Smooth muscle cell (in vitro differentiated cells): ENCODE data around the gene AHCYL2. TPM values are rescaled to one million over a fixed set of nuclear protein-coding genes. Genes with fewer than 3 reads are reported as not detected.
"Not testable (repeated sequence)": the region's sequence is repeated elsewhere in the genome, so short reads cannot be mapped to it uniquely, and the experiment has no call there.

ENCODE experiments used
- DNase-seq: peaks from one replicate; lab custom pipeline; 2025; ENCODE audit not compliant: unreplicated experiment; lab: John Stamatoyannopoulos, UW
- H2AFZ ChIP-seq: fragments of 200-600 bp; sonication (generic); 2 replicates; pipeline ENCODE4 v1.6.0; 2016; ENCODE audit warnings: antibody characterized with exemption, low read depth, mild to moderate bottlenecking
- H3F3A ChIP-seq: fragments of 200-600 bp; sonication (generic); 2 replicates; pipeline ENCODE4 v1.6.0; 2017; ENCODE audit warnings: antibody characterized with exemption, low read depth
- H3K27ac ChIP-seq: fragments of 200-600 bp; sonication (generic); 2 replicates; pipeline ENCODE4 v1.5.1; 2016; ENCODE audit warnings: low read depth, mild to moderate bottlenecking
- H3K27me3 ChIP-seq: fragments of 200-600 bp; sonication (generic); 2 replicates; pipeline ENCODE4 v1.6.1; 2016; ENCODE audit warnings: low read depth, mild to moderate bottlenecking
- H3K36me3 ChIP-seq: fragments of 200-600 bp; sonication (generic); 2 replicates; pipeline ENCODE4 v1.5.1; 2016; ENCODE audit warnings: low read depth
- H3K4me1 ChIP-seq: fragments of 200-600 bp; sonication (generic); 2 replicates; pipeline ENCODE4 v1.5.1; 2016; ENCODE audit warnings: low read depth
- H3K4me2 ChIP-seq: fragments of 200-600 bp; sonication (generic); 2 replicates; pipeline ENCODE4 v1.6.0; 2016; ENCODE audit warnings: mild to moderate bottlenecking
- H3K4me3 ChIP-seq: fragments of 200-600 bp; sonication (generic); 2 replicates; pipeline ENCODE4 v1.5.1; 2016; ENCODE audit warnings: mild to moderate bottlenecking
- H3K79me2 ChIP-seq: fragments of 200-600 bp; sonication (generic); 2 replicates; pipeline ENCODE4 v1.6.0; 2016; ENCODE audit warnings: low read depth, mild to moderate bottlenecking
- H3K9ac ChIP-seq: fragments of 200-600 bp; sonication (generic); 2 replicates; pipeline ENCODE4 v1.6.0; 2016; ENCODE audit warnings: low read depth
- H3K9me3 ChIP-seq: fragments of 200-600 bp; sonication (generic); replicated peaks from 2 replicates; pipeline ENCODE4 v1.5.1; 2016; ENCODE audit warnings: low read depth
- H4K20me1 ChIP-seq: fragments of 200-600 bp; sonication (generic); 2 replicates; pipeline ENCODE4 v1.6.0; 2016; ENCODE audit warnings: low read depth
- WGBS: methylation state at CpG from one replicate; pipeline ENCODE4 v1.1.7; 2016; ENCODE audit warnings: low lambda C conversion rate; 5-methylcytosine and 5-hydroxymethylcytosine counted together
- polyA plus RNA-seq: library from polyadenylated mRNA; unstranded; fragments of >200 nt; fragmentation: Nextera tagmentation; extraction: Ambion mirVana; gene quantifications from 2 replicates; pipeline ENCODE4 v1.2.1, GENCODE V29; 2016
- total RNA-seq: library from RNA; depleted of rRNA; stranded (reverse); fragments of >200 nt; gene quantifications from 2 replicates; pipeline ENCODE4 v1.2.3, GENCODE V29; 2014
- TF ChIP-seq, protein P1 (sequence below): fragments of 200-600 bp; sonication (generic); IDR thresholded peaks from 2 replicates; pipeline ENCODE4 v1.5.1; 2017; ENCODE audit warnings: borderline replicate concordance, mild to moderate bottlenecking, antibody characterized with exemption; ENCODE audit not compliant: insufficient read depth, poor library complexity, severe bottlenecking

Gene AHCYL2
- total and polyA plus RNA-seq, 2 experiments from 2014 or later, result 6.3 to 7.3 TPM

DNA sequence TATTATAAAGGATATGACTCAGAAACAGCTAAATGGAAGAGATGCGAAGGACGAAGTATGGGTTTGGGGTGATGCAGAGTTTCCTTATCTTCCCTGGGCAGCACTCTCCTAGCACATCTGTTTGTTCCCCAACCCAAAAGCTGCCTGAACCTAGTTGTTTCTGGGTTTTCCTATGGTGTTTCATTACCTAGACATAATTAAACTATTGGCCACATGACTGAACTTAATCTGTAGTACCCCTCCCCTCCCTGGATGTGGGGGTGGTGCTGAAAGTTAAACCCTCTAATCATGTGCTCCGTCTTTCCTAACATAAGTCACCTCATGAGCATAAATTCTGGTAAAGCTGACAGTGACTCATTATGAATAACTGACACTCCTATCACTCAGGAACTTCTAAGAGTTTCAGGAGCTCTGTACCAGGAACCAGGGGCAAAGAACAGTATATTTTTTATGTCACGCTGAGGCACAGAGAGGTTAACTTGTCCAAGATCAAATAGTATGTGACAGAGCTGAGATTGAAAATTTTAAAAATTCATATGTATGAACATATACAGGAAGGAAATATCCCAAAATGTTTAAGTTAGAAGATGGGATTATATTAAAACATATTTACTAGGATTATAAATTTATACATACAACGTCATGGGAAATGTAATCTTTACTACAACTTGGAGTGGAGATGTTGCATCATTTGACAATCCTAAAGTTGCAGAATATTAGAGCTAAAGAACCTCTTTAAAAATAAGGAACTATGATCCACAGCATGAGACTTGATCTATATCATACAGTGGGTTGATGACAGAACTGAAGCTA lies 214.2 kb downstream of the AHCYL2 start:
- Histone ChIP-seq H3K4me3 (no peak overlapping the region), H3F3A (no peaks in the 10 kb centered on the region), H3K4me1 (peaks cover 12% of the 10 kb centered on the region), H4K20me1 (no peaks in the 10 kb centered on the region), H3K79me2 (no peaks in the 10 kb centered on the region), H3K27ac (no peak overlapping the region), H2AFZ (no peak overlapping the region), H3K9me3 (no peaks in the 10 kb centered on the region), H3K27me3 (peaks cover 8% of the 10 kb centered on the region), H3K36me3 (no peaks in the 10 kb centered on the region), H3K4me2 (peak overlapping the region; percentile 41), H3K9ac (no peak overlapping the region)
- no peak for DNase-seq
- WGBS, result 59% methylated on average over 5 of the region's 5 CpGs
- TF ChIP-seq, protein P1, sequence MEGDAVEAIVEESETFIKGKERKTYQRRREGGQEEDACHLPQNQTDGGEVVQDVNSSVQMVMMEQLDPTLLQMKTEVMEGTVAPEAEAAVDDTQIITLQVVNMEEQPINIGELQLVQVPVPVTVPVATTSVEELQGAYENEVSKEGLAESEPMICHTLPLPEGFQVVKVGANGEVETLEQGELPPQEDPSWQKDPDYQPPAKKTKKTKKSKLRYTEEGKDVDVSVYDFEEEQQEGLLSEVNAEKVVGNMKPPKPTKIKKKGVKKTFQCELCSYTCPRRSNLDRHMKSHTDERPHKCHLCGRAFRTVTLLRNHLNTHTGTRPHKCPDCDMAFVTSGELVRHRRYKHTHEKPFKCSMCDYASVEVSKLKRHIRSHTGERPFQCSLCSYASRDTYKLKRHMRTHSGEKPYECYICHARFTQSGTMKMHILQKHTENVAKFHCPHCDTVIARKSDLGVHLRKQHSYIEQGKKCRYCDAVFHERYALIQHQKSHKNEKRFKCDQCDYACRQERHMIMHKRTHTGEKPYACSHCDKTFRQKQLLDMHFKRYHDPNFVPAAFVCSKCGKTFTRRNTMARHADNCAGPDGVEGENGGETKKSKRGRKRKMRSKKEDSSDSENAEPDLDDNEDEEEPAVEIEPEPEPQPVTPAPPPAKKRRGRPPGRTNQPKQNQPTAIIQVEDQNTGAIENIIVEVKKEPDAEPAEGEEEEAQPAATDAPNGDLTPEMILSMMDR, result no peak

DNA sequence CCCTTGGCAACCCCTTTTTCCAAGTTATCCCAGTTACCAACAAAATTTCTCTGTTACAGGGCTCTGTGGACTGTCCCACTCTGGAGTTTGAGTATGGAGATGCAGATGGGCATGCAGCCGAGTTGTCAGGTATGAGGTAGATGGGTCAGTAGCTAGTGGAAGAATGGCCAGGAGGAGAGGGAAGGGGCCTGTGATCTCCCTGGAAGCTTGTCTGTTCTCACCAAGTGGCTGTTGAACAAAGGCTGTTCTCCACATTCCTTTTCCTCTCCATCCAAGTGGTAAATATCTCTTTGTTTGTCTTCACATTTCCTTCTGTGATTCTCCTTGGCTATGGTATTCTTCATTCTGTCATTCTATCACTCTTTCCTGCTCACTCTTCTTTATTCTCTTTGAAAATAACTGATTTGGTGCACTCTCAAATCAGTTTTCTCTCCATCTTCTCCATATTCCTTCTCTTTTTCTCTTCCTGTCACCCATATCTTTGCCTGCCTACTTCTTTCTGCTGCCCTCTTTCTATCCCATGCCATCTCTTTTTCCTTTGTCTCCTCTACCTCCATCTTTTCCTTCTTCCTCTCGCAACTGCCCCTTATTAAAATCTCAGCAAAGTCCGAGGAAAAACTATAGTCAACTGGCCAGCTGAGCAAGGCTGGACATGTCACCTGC lies 215.3 kb downstream of the AHCYL2 start:
- Histone ChIP-seq H3K79me2 (no peaks in the 10 kb centered on the region), H3K27ac (no peak overlapping the region), H3K4me3 (no peak overlapping the region), H3K9me3 (no peaks in the 10 kb centered on the region), H3K36me3 (no peaks in the 10 kb centered on the region), H4K20me1 (no peaks in the 10 kb centered on the region), H3F3A (no peaks in the 10 kb centered on the region), H2AFZ (no peak overlapping the region), H3K4me2 (no peak overlapping the region), H3K9ac (no peak overlapping the region), H3K4me1 (peaks cover 11% of the 10 kb centered on the region), H3K27me3 (peaks cover 5% of the 10 kb centered on the region)
- TF ChIP-seq, protein P1, result no peak
- no peak for DNase-seq
- WGBS, result 93% methylated on average over 3 of the region's 3 CpGs

DNA sequence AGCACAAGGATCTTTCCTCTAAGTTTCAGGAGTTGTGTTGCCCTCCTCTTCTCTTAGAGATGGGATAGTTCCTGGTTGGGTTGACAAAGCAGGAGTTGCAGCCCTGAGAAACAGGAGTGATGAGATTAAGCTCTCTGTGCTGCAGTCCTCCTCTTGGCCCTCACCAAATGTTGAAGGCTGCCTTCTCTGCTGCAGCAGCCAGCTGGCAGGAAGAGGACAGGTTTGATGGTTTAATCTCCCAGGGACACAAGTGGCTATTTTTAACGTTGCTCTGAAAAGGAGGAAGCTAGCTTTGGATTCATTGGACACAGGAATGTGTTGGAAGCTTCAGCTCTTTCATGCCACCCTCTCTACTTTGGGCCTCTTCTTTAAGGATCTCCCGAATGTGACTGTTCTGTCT lies 218.8 kb downstream of the AHCYL2 start:
- Histone ChIP-seq H3K4me3 (no peak overlapping the region), H3F3A (no peaks in the 10 kb centered on the region), H3K4me2 (no peak overlapping the region), H3K36me3 (no peaks in the 10 kb centered on the region), H3K9ac (no peak overlapping the region), H3K9me3 (no peaks in the 10 kb centered on the region), H3K27me3 (no peaks in the 10 kb centered on the region), H2AFZ (no peak overlapping the region), H4K20me1 (no peaks in the 10 kb centered on the region), H3K4me1 (peaks cover 6% of the 10 kb centered on the region), H3K79me2 (no peaks in the 10 kb centered on the region), H3K27ac (no peak overlapping the region)
- 90% methylated on average over 2 of the region's 2 CpGs for WGBS
- no peak for DNase-seq
- TF ChIP-seq, protein P1, result no peak

DNA sequence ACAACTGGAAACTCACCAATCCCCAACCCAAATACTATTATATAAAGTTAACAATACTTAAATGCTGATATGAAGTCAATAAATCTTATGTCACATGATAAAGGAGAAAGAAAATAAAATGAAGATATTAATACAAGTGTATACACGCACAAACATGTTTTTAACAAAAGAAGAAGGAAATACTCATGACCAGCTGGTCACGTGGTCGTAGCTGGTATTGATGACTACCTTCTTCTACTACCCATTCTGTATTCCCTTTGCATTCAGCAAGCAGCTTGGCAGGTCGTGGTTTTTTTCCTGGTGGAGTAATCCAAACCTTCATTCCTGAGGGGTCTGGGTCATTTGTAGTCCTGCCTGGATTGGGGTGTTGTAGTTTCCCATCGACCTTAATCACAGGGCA lies 219.9 kb downstream of the AHCYL2 start:
- H3K27ac ChIP-seq, DNase-seq, H3K4me1 ChIP-seq, H3K9me3 ChIP-seq, H3K36me3 ChIP-seq, H4K20me1 ChIP-seq, H3K9ac ChIP-seq, H3K79me2 ChIP-seq, H2AFZ ChIP-seq, H3F3A ChIP-seq, H3K4me3 ChIP-seq, H3K4me2 ChIP-seq, H3K27me3 ChIP-seq: not testable (repeated sequence)
- 90% methylated on average over 5 of the region's 5 CpGs for WGBS

- 50% methylated on average over 2 of the region's 2 CpGs for WGBS
These were observed 222.1 kb downstream of the AHCYL2 start for GRCh38 chr7:129446925-129447324.

GRCh38 chr7:129447445-129447844 lies 222.6 kb downstream of the AHCYL2 start:
- H3K9ac ChIP-seq, H3F3A ChIP-seq, H2AFZ ChIP-seq, H3K4me1 ChIP-seq, H3K4me3 ChIP-seq, DNase-seq, H3K79me2 ChIP-seq, H4K20me1 ChIP-seq, H3K27me3 ChIP-seq, H3K9me3 ChIP-seq, H3K27ac ChIP-seq, H3K36me3 ChIP-seq, H3K4me2 ChIP-seq: not testable (repeated sequence)
- WGBS, result 94% methylated on average over 6 of the region's 6 CpGs

More at GRCh38 chr7:129446925-129447324, 222.1 kb downstream of the AHCYL2 start:
- not testable (repeated sequence) for H3K27me3 ChIP-seq, H4K20me1 ChIP-seq, H3K4me1 ChIP-seq, DNase-seq, H3F3A ChIP-seq, H3K79me2 ChIP-seq, H3K4me2 ChIP-seq, H3K9ac ChIP-seq, H3K36me3 ChIP-seq, H3K9me3 ChIP-seq, H3K4me3 ChIP-seq, H2AFZ ChIP-seq, H3K27ac ChIP-seq
